ENCODE data around the gene C16orf92.

GRCh38 chr16:30063278-30063892, 40.4 kb downstream of the C16orf92 start:
- TF ChIP-seq CTCF (IDR thresholded peaks at IDR 0.05 in 2 of 3, conservative IDR thresholded peaks at IDR 0.05 in 1 of 3; ENCODE audit: borderline replicate concordance in 1 of 3, insufficient read depth in 1 of 3, low read depth in 2 of 3, low read length in 2 of 3) (no peak), POLR2A (IDR thresholded peaks at IDR 0.05; ENCODE audit: borderline replicate concordance, extremely low read depth, insufficient read depth, insufficient read length) (no peak), POLR2AphosphoS5 (IDR thresholded peaks at IDR 0.05; ENCODE audit: low read depth, low read length) (no peak), EZH2 (IDR thresholded peaks at IDR 0.05) (no peak), EZH2phosphoT487 (IDR thresholded peaks at IDR 0.05; ENCODE audit: borderline replicate concordance) (no peak), REST (IDR thresholded peaks at IDR 0.05; ENCODE audit: low read depth) (no peak)
- TF ChIP-seq, protein P1, sequence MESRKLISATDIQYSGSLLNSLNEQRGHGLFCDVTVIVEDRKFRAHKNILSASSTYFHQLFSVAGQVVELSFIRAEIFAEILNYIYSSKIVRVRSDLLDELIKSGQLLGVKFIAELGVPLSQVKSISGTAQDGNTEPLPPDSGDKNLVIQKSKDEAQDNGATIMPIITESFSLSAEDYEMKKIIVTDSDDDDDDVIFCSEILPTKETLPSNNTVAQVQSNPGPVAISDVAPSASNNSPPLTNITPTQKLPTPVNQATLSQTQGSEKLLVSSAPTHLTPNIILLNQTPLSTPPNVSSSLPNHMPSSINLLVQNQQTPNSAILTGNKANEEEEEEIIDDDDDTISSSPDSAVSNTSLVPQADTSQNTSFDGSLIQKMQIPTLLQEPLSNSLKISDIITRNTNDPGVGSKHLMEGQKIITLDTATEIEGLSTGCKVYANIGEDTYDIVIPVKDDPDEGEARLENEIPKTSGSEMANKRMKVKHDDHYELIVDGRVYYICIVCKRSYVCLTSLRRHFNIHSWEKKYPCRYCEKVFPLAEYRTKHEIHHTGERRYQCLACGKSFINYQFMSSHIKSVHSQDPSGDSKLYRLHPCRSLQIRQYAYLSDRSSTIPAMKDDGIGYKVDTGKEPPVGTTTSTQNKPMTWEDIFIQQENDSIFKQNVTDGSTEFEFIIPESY (IDR thresholded peaks at IDR 0.05; ENCODE audit: extremely low read depth, insufficient replicate concordance, low read length) = no peak
